ENCODE data around the gene KIF22.

KIF22 gene

GRCh38 chr16:29804020-29804419, 13.5 kb downstream of the KIF22 start:
- no peak for DNase-seq (ENCODE audit: low spot score)

GRCh38 chr16:29804455-29805231, 14.1 kb downstream of the KIF22 start:
- no peak for DNase-seq (ENCODE audit: low spot score)

- peak; percentile 96 for DNase-seq (ENCODE audit: low spot score)
Measured at GRCh38 chr16:29805232-29806098, 14.9 kb downstream of the KIF22 start.

- peak; percentile 88 for DNase-seq (ENCODE audit: low spot score)
Measured at GRCh38 chr16:29806099-29806579, 15.6 kb downstream of the KIF22 start, which contains the start of gene MAZ. Gene MAZ, plus strand, starts transcription at chr16:29806529. Its CDS starts 173 bp downstream, at chr16:29806702.

GRCh38 chr16:29806641-29807425, 16.3 kb downstream of the KIF22 start:
- DNase-seq (ENCODE audit: low spot score) = no peak

- peak; percentile 67 for DNase-seq (ENCODE audit: low spot score)
Measured at GRCh38 chr16:29807426-29808218, 17.1 kb downstream of the KIF22 start.

GRCh38 chr16:29808219-29808900, 17.8 kb downstream of the KIF22 start:
- DNase-seq (ENCODE audit: low spot score) = no peak

GRCh38 chr16:29809031-29809747, 18.6 kb downstream of the KIF22 start:
- no peak for DNase-seq (ENCODE audit: low spot score)

GRCh38 chr16:29809850-29810698, 19.5 kb downstream of the KIF22 start:
- no peak for DNase-seq (ENCODE audit: low spot score)

GRCh38 chr16:29810699-29811169, 20.2 kb downstream of the KIF22 start:
- DNase-seq (ENCODE audit: low spot score) = no peak

GRCh38 chr16:29811170-29811895, 20.8 kb downstream of the KIF22 start:
- DNase-seq (ENCODE audit: low spot score) = no peak

GRCh38 chr16:29811896-29812665, 21.5 kb downstream of the KIF22 start, which contains the start of gene PRRT2:
Gene PRRT2, plus strand, starts transcription at chr16:29812193. Its CDS starts 862 bp downstream, at chr16:29813055.
- no peak for DNase-seq (ENCODE audit: low spot score)

- no peak for DNase-seq (ENCODE audit: low spot score)
Measured at GRCh38 chr16:29812754-29813643, 22.4 kb downstream of the KIF22 start.

GRCh38 chr16:29813644-29814562, 23.4 kb downstream of the KIF22 start:
- no peak for DNase-seq (ENCODE audit: low spot score)

- DNase-seq (ENCODE audit: low spot score) = no peak
Measured at GRCh38 chr16:29814592-29814991, 24.0 kb downstream of the KIF22 start.
